GM21515 (cell line): ENCODE data around the gene PPL.
"Not testable (repeated sequence)": the region's sequence is repeated elsewhere in the genome, so short reads cannot be mapped to it uniquely, and the experiment has no call there.

ENCODE experiments used
- ATAC-seq: cut with Tn5 transposase; IDR thresholded peaks from one replicate; pipeline ENCODE4 v1.9.1; 2021; ENCODE audit not compliant: unreplicated experiment

PPL gene

GRCh38 chr16:4960579-4960978 lies 23.6 kb upstream of the PPL start:
- no peak for ATAC-seq

GRCh38 chr16:4958510-4959438 lies 21.8 kb upstream of the PPL start:
- ATAC-seq: no peak

- ATAC-seq: peak; percentile 65
Measured at GRCh38 chr16:4957720-4958509, 21.0 kb upstream of the PPL start, which contains the start of gene SEC14L5. Gene SEC14L5, plus strand, starts transcription at chr16:4958330. Its CDS starts 994 bp downstream, at chr16:4959324.

GRCh38 chr16:4957420-4957719 lies 20.4 kb upstream of the PPL start:
- ATAC-seq: no peak

- ATAC-seq: no peak
Measured at GRCh38 chr16:4954714-4955113, 17.8 kb upstream of the PPL start.

GRCh38 chr16:4951583-4951982 lies 14.6 kb upstream of the PPL start:
- ATAC-seq: not testable (repeated sequence)

GRCh38 chr16:4949986-4950385 lies 13.0 kb upstream of the PPL start:
- no peak for ATAC-seq

- ATAC-seq: no peak
Measured at GRCh38 chr16:4948903-4949766, 12.2 kb upstream of the PPL start.

GRCh38 chr16:4947722-4948503 lies 11.0 kb upstream of the PPL start:
- ATAC-seq: no peak

- ATAC-seq: no peak
Measured at GRCh38 chr16:4946917-4947316, 10.0 kb upstream of the PPL start.

GRCh38 chr16:4945560-4946502 lies 8.9 kb upstream of the PPL start:
- no peak for ATAC-seq

- ATAC-seq: no peak
Measured at GRCh38 chr16:4944333-4945281, 7.7 kb upstream of the PPL start.

GRCh38 chr16:4942481-4942880 lies 5.5 kb upstream of the PPL start:
- no peak for ATAC-seq

- ATAC-seq: no peak
Measured at GRCh38 chr16:4940719-4941118, 3.8 kb upstream of the PPL start.

GRCh38 chr16:4938683-4939030 lies 1.7 kb upstream of the PPL start:
- ATAC-seq: no peak

GRCh38 chr16:4937782-4938682 lies 1.1 kb upstream of the PPL start:
- no peak for ATAC-seq
